ENCODE results near the gene SKAP1. TPM values are rescaled to one million over a fixed set of nuclear protein-coding genes. Genes with fewer than 3 reads are reported as not detected.

Gene SKAP1
- total and polyA plus RNA-seq, 2 of the 13 experiments (the other 11 are each of a cell fraction or from before 2014, with no cell fraction given), result 0.21 TPM; not detected in 1

DNA sequence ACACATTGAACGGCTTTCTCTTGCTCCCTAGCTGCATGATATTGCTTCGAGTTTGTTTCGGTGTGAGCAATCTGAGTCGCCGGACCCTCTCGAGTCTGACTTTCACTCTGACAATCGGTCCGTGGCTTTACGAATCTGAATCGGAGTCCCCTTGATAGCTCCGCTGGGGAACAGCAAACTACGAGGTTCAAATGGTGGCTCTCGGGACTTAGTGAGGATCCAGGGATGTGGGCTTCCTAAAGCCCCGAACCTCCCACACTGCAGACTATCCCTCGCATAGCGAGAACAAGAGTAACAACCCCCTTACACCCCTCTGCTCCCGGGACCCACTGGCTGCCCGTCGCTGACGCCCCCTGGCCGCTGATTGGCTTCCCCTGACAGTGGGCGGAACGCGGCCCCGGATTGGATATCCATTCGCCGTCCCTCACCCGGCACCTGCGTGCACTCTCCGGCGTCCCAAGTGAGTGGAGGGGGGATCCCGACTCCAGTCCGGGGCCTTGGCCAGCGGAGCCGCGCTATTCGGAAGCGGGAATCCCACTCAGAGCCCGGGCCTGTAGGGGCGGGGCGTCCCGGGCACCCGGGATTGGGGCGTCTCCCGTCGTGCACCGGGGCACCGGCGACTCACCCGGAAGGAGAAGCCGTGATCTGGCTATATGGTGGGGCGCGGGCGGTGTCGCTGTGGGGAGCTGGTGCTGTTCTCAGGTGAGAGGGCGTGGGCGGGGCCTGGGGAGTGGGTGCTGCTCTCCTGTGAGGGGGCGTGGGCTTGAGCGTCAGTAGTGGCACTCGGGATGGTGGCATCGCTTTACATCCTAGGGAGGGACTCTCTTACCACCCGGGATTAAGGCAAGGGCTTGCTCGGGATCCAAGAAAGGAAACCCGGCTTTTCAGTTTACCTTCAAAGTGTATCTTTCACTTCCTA lies 322.6 kb downstream of the SKAP1 start, which contains the start of gene SNX11 (continued):
- no peak for TF ChIP-seq ZNF569 (CRISPR knock-in tag; IDR thresholded peaks at IDR 0.05; ENCODE audit: borderline replicate concordance)
- TF ChIP-seq GABPB1 (CRISPR knock-in tag; IDR thresholded peaks at IDR 0.05), result peak; percentile 98
- TF ChIP-seq HOXD1 (CRISPR knock-in tag; IDR thresholded peaks at IDR 0.05), result peak; percentile 19; the same call in 1 of the 2 replicates
- TF ChIP-seq, protein P1, sequence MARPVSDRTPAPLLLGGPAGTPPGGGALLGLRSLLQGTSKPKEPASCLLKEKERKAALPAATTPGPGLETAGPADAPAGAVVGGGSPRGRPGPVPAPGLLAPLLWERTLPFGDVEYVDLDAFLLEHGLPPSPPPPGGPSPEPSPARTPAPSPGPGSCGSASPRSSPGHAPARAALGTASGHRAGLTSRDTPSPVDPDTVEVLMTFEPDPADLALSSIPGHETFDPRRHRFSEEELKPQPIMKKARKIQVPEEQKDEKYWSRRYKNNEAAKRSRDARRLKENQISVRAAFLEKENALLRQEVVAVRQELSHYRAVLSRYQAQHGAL (CRISPR knock-in tag; IDR thresholded peaks at IDR 0.05; ENCODE audit: not compliant biosample characterization), result peak; percentile 87
- TF ChIP-seq, protein P2, sequence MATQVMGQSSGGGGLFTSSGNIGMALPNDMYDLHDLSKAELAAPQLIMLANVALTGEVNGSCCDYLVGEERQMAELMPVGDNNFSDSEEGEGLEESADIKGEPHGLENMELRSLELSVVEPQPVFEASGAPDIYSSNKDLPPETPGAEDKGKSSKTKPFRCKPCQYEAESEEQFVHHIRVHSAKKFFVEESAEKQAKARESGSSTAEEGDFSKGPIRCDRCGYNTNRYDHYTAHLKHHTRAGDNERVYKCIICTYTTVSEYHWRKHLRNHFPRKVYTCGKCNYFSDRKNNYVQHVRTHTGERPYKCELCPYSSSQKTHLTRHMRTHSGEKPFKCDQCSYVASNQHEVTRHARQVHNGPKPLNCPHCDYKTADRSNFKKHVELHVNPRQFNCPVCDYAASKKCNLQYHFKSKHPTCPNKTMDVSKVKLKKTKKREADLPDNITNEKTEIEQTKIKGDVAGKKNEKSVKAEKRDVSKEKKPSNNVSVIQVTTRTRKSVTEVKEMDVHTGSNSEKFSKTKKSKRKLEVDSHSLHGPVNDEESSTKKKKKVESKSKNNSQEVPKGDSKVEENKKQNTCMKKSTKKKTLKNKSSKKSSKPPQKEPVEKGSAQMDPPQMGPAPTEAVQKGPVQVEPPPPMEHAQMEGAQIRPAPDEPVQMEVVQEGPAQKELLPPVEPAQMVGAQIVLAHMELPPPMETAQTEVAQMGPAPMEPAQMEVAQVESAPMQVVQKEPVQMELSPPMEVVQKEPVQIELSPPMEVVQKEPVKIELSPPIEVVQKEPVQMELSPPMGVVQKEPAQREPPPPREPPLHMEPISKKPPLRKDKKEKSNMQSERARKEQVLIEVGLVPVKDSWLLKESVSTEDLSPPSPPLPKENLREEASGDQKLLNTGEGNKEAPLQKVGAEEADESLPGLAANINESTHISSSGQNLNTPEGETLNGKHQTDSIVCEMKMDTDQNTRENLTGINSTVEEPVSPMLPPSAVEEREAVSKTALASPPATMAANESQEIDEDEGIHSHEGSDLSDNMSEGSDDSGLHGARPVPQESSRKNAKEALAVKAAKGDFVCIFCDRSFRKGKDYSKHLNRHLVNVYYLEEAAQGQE (IDR thresholded peaks at IDR 0.05; ENCODE audit: borderline replicate concordance in 1 of 2, low read depth in 1 of 2, low read length in 2 of 2), result peak in 1 of 2 experiments; percentile 52; a peak in 1 of 4 replicates
- TF ChIP-seq FOXC1 (CRISPR knock-in tag; IDR thresholded peaks at IDR 0.05; ENCODE audit: borderline replicate concordance), result peak; percentile 79; the same call in 1 of the 2 replicates
- TF ChIP-seq, protein P3, sequence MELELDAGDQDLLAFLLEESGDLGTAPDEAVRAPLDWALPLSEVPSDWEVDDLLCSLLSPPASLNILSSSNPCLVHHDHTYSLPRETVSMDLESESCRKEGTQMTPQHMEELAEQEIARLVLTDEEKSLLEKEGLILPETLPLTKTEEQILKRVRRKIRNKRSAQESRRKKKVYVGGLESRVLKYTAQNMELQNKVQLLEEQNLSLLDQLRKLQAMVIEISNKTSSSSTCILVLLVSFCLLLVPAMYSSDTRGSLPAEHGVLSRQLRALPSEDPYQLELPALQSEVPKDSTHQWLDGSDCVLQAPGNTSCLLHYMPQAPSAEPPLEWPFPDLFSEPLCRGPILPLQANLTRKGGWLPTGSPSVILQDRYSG (CRISPR knock-in tag; IDR thresholded peaks at IDR 0.05), result 0 out of 2 replicates have a peak, but pooled peaks have one; percentile 13
- peak; percentile 94; the same call in 1 of the 2 replicates for TF ChIP-seq FIP1L1 (IDR thresholded peaks at IDR 0.05; ENCODE audit: borderline replicate concordance, insufficient read depth, low read depth, low read length)
- TF ChIP-seq ZNF354B (CRISPR knock-in tag; IDR thresholded peaks at IDR 0.05), result no peak
- TF ChIP-seq ZNF382 (CRISPR knock-in tag; IDR thresholded peaks at IDR 0.05; ENCODE audit: borderline replicate concordance), result no peak
- TF ChIP-seq CREM (IDR thresholded peaks at IDR 0.05), result peak; percentile 75
- no peak for TF ChIP-seq CREM (CRISPR knock-in tag; IDR thresholded peaks at IDR 0.05)
- no peak for TF ChIP-seq SETDB1 (CRISPR knock-in tag; IDR thresholded peaks at IDR 0.05; ENCODE audit: borderline replicate concordance)
- no peak for TF ChIP-seq ZNF570 (CRISPR knock-in tag; IDR thresholded peaks at IDR 0.05; ENCODE audit: borderline replicate concordance)
- TF ChIP-seq, protein P4, sequence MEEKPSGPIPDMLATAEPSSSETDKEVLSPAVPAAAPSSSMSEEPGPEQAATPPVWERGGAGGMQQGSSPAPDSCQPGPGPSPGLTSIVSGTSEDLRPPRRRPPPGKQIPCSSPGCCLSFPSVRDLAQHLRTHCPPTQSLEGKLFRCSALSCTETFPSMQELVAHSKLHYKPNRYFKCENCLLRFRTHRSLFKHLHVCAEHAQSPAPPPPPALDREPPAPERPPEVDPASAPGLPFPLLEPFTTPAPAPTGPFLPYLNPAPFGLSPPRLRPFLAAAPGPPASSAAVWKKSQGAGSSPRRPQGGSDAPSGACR (CRISPR knock-in tag; IDR thresholded peaks at IDR 0.05), result no peak
- peak; percentile 51; the same call in 1 of the 2 replicates for TF ChIP-seq ETV5 (CRISPR knock-in tag; IDR thresholded peaks at IDR 0.05; ENCODE audit: borderline replicate concordance)

Measured in HepG2 (cell line).